Middle frontal gyrus (tissue), 1 donor: Measurements from ENCODE around the gene BAD.
"Not testable (repeated sequence)": the region's sequence is repeated elsewhere in the genome, so short reads cannot be mapped to it uniquely, and the experiment has no call there.

Source experiments
- DNase-seq: peaks from one replicate; pipeline ENCODE4 v3.0.0-alpha.2; 2015; ENCODE audit warnings: low spot score; ENCODE audit errors: extremely low spot score

BAD gene

DNA sequence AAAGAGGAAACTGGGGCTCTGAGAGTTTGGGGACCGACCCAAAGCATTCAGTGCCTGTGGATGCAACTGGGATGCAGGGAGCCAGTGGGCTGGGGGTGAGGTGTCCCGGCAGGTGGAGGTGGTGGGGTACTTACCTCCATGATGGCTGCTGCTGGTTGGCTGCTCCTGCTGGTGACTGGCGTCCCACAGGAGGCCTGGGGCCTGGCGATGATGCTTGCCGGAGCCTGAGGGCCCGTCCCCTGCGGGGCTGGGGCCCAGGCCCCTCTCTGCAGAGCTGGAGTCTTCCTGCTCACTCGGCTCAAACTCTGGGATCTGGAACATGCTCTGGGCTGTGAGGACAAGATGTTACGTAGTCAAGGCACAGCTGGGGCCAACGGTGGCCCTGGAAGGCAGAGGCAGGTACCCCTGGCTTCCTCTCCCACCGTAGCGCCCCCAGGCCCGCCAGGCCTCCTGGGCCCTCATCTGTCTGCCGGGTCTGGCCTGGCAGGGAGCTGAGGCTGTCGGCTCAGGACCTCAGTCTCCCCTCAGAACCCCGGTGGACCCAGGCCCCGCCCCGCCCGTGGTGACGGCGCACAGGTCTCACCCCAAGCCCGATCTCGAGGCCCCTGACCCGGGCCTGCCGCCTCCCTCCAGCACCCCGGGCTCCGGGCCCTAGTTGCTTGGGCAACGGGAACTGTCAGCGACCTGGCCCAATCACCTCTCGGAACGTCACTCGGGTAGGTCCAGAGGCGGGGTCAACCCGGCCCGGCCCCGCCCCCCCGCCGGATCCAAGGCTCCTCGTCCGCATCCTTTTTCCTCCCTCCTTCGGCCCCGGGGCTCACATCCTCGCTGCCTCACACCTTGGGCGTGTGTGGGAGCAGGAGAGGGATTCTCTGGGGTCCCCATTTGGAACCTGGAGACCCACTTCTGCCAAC lies at the start of gene BAD:
TSS of gene BAD (minus strand) at position 618 of the 914 bp plus-strand sequence. CDS start at position 321, 297 bp downstream.
- DNase-seq: peak; percentile 92

DNA sequence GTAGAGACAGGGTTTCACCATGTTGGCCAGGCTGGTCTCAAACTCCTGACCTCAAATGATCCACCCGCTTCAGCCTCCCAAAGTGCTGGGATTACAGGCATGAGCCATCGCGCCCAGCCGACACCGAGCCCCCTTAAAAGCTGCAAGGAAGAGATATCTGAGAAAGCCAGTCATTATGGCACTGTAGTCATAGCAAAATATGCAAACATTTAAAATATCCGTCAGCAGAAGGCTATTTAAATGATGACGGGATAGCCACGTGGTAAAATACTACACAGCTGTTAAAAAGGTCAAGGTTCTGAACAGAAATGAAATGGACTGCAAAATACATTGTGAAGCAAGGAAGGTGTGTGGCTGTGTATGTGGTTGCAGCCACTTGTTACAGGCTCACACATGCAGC lies 49.1 kb upstream of the BAD start:
- no peak for DNase-seq

GRCh38 chr11:64331569-64332371 lies 47.3 kb upstream of the BAD start:
- no peak for DNase-seq

DNA sequence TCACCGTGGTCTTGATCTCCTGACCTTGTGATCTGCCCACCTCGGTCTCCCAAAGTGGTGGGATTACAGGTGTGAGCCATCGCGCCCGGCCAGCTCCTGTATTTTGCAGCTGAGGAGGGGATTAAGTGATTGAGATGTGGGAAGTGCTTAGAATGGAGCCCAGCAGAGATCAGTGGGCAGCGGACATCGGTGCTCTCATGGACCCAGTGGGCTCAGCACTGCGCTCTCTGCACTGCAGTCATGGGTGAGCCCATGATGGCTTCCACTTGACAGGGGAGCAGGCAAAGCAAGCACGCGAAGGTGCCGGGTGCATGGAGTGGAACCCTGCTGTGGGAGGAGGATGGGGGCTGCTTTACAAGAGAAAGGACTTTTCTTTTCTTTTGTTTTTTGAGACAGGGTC lies 46.4 kb upstream of the BAD start:
- no peak for DNase-seq

DNA sequence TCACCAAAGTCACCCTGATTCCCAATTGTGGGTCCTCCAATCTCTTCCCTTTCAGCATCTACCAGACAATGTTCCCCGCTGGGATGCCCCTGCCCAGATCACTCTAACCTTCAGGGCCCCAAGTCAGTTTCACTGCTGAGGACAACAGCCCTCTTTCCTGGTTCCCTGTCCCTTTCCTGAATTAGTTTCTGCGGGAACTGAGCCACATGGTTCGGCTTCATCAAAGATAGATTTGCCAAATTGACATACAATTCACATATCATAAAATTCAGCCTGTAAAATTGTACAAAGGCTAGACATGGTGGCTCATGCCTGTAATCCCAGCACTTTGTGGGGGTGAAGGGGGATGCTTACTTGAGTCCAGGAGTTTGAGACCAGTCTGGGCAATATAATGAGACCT lies 43.5 kb upstream of the BAD start:
- no peak for DNase-seq

GRCh38 chr11:64327375-64327774 lies 42.9 kb upstream of the BAD start:
- DNase-seq: no peak

GRCh38 chr11:64324692-64325469 lies 40.4 kb upstream of the BAD start:
- DNase-seq: no peak

GRCh38 chr11:64323984-64324383 lies 39.5 kb upstream of the BAD start:
- not testable (repeated sequence) for DNase-seq

GRCh38 chr11:64323373-64323772 lies 38.9 kb upstream of the BAD start:
- no peak for DNase-seq

DNA sequence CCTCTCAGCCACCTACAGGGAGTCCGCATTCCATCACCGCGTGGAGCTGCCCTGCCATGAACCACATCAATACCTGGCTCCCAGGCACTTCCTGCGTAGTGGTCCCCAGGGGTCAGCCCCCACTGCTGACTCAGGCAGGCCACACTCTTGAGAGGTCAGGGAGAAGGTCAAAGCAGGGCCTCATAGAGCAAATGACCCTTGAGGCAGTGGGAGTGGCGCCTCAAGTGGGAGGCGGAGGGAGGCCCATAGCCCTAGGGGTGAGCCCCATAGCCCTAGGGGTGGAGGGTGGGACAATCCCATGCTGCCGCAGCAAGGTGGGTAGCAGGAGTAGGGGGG lies 38.4 kb upstream of the BAD start:
- no peak for DNase-seq

DNA sequence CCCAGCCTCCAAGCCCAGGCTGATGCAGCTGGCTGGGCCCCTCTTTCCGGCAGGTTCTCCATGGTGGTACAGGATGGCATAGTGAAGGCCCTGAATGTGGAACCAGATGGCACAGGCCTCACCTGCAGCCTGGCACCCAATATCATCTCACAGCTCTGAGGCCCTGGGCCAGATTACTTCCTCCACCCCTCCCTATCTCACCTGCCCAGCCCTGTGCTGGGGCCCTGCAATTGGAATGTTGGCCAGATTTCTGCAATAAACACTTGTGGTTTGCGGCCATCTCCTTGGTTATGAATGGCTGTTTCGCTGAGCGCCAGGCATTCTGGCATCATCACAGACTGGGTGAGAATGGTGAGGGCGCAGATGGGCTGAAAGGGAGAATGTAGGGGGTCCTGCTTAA lies 37.1 kb upstream of the BAD start:
- DNase-seq: no peak

- no peak for DNase-seq
These were observed 36.6 kb upstream of the BAD start for GRCh38 chr11:64321026-64321425.

DNA sequence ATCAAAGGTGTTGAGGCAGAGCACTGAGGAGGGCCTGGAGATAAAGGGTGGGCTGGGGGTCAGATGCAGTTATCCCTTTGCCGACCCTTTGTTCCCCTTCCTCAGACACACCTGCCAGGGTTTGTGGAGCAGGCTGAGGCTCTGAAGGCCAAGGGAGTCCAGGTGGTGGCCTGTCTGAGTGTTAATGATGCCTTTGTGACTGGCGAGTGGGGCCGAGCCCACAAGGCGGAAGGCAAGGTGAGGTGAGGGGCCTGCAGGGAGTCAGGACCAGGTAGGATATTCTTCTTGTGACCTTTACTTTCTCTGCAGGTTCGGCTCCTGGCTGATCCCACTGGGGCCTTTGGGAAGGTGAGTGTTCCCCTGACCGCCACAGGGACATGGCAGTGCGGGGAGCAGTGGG lies 36.1 kb upstream of the BAD start:
- no peak for DNase-seq

GRCh38 chr11:64318766-64319761 lies 34.6 kb upstream of the BAD start:
- no peak for DNase-seq

GRCh38 chr11:64317961-64318765 lies 33.7 kb upstream of the BAD start, which contains the start of gene PRDX5:
Gene PRDX5, plus strand, starts transcription at chr11:64318121. Its CDS starts 95 bp downstream, at chr11:64318216.
- DNase-seq: peak; percentile 95

DNA sequence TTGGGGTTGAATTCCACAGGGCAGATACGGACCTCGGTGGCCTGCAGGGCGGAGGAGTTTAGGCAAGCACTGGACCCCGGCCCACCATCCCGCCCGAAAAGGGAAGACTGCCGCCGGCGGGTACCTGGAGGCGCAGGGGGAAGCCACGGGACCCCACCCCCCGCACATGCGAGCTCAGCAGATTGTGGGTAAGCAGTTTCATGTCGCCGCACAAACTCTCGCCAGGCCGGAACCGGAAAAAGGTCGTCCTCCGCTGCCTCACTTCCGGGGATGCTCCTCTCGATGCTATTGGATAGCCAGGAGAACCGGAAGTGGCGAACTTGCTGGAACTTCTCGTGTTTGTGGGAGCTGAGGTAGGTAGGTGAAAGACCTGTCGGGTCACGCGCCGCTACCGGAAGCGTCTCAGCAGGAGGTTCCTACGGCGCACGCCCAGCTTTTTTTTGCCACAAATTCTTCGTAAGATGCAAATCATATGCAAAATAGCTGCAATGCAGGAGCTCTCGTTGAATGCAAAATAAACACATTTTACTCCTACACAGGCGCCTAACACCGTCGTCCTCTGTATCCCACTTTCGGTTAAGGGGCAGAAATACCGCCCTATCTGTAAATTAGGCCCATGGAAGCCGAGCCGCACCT lies 33.0 kb upstream of the BAD start, which contains the start of gene TRMT112:
TSS of gene TRMT112 (minus strand) at position 235 of the 636 bp plus-strand sequence. CDS start at position 202, 33 bp downstream.
- peak; percentile 94 for DNase-seq

DNA sequence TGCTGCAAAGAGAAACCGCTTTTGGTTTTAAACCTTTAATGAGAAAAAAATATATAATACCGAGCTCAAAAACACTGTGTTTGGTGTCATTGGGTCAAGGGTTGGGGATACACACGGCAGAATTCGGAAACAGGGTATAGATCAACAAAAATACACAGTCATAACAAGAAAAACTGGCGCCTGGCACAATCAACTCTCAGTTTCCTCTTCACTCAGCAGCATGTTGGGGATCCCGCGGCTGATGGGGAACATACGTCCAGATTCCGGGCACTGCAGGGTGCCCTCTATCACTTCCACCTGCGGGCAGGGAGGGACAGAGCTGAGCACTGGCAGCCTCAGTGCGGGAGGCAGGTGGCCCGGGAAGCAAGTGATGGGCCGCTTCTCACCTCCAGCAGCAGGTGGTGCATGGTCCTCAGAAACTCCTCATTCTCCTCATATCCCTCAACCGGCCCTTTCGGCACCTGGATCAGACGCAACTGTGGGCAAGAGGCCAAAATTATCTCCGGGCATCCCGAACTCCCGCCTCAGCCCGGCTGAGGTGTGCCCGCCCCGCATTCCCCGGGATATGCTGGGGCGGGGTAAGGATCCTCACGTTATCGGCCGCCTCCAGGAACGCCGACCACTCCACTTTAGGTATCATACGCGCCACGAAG lies 32.3 kb upstream of the BAD start:
- no peak for DNase-seq
